GM21360 (cell line): ENCODE data around the gene PRRT3.
"Not testable (repeated sequence)": the region's sequence is repeated elsewhere in the genome, so short reads cannot be mapped to it uniquely, and the experiment has no call there.

Experiments
- ATAC-seq: cut with Tn5 transposase; IDR thresholded peaks from one replicate; pipeline ENCODE4 v1.9.1; 2021; ENCODE audit warnings: mild to moderate bottlenecking, moderate library complexity; ENCODE audit not compliant: unreplicated experiment

Gene PRRT3

DNA sequence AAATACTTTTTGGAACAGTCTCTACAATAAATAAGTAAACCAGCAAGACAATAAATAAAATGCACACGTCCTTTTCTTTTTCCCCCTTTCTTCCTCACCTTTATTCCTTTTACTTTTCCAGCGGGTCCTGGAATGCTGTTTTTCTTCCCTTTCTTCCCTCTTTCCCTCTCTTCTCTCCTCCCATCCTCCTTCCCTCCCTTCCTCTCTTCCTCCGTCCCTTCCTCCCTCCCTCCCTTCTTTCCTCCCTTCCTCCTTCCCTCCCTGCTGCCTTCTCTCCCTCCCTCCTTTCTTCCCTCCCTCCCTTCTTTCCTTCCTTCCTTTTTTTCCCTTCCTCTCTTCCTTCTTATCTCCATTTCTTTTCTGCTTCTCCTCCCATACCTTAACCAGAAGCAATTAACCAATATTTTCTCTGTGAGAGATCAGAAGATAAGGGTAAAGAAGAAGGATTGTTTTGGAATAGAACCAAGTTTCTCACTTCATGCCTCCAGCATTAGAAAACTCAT is 52.9 kb downstream of the PRRT3 start:
- ATAC-seq = no peak

DNA sequence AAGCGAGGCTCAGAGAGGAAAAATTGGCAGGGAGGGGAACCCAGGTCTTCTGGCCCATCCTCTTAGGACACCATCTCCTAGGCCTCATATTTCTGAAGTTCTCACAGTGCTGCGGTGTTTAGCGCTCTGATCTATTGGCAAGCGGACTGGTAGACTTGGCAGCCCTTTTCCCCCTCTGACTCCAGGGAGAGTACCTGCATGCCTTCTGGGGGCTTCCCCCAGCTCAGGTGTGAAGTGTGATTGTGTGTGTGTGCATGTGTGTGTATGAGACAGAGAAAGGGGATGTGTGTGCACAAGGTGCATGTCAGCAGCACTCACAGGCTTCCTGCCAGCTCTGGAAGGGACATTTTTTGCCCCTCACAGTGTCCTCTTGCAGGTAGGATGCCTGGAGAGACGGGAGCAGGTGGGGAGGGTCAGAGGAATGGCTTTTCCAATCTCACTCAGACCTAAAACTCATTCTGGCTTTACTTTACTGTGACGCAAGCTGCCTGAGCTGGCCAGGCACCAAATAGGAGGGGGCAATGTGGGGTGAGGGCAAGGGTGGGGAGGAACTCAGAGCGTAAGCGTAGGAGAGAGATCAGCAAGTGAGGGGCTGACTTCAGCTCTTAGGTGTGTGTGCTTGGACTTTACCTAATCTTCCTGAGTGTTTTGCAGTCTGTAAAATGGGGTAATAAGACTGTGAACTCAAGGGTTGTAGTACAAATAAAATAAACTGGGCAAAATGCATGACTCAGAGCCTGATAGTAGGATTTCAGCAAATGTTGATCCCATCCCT is 53.6 kb downstream of the PRRT3 start:
- no peak for ATAC-seq

DNA sequence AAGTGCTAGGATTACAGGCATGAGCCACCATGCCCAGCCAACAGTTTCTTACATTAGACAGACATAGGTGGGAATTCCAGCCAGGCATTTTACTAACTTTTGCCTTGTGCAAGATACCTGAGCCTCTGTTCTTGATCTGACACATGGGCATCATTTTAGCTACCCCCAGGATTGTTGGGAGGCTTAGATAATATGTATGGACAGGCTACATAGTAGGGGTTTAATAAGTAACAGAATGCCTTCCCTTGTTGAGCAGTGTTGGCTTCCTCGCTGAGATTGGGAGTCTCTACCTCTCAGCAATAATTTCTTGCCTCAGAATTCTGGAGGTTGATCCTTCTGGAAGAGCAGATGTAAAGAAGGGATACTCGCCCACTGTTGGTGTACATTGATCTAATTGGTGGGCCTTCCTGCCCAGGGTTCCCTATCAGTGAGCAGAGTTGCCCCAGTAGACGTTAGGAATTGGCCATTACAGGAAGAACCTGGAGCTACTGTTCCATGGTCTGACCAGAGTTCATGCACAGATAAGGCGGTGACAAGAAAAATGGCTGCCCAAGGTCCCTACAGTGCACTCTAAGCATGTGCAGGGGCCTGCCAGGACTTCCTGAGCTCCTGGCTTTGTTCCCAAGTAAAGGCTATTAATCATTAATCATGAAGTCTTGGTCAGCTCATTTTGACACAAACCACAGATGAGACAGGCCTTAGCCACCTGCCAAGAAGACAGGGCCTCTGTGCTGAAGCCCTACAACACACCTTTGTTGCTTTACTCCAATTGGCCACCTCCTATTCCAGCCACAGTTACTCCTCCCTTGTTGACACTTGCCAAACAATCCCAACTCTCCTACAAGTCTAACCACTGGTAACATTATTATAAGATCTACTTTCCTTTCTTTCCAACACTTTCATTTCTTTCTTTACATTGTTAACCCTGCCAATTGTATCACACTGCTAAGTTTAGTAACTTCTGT is 54.5 kb downstream of the PRRT3 start:
- ATAC-seq = no peak

DNA sequence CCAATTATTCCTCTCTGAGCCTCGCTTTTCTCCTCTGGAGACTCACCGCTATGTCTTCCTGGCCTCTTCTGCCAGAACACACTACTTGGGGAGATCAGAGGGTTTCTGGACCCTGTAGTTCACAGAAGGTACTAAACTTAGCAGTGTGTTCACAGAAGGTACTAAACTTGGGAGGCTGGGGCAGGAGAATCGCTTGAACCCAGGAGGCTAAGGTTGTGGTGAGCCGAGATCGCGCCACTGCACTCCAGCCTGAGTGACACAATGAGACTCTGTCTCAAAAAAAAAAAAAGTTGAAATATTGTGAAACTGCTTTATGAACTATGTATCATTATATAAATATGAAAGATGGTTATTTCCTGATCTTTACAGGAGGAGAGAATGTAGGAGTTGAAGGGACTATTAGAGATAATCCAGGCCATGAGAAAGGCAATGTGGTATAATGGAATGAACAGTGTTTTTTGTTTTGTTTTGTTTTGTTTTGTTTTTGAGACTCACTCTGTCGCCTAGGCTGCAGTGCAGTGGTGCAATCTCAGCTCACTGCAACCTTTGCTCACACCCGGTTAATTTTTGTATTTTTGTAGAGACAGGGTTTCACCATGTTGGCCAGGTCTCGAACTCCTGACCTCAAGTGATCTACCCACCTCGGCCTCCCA is 55.3 kb downstream of the PRRT3 start:
- not testable (repeated sequence) for ATAC-seq

DNA sequence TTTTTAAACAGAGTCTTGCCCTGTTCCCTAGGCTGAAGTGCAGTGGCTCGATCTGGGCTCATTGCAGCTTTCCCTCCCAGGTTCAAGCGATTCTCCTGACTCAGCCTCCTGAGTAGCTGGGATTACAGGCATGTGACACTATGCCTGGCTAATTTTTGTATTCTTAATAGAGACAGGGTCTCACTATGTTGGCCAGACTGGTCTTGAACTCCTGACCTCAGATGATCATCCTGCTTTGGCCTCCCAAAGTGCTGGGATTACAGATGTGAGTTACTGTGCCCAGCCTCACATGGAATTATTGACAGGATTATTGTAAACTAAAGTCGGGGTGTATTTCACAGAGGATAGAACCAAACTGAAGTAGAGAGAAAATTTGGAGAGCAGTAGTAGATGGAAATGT is 56.5 kb downstream of the PRRT3 start:
- not testable (repeated sequence) for ATAC-seq
